ENCODE measurements around the gene CDH22. TPM values are rescaled to one million over a fixed set of nuclear protein-coding genes. Genes with fewer than 3 reads are reported as not detected.
A peak's percentile ranks its signal among the peaks of the same experiment; 100 is the strongest.

The CDH22 gene
- not detected for total RNA-seq

GRCh38 chr20:46308258-46309157 is at the start of gene CDH22:
TSS of gene CDH22 (minus strand) at chr20:46308498. CDS start at chr20:46251294, 57,204 bp downstream.
- DNase-seq (ENCODE audit: low spot score in 2 of 2), result no peak
- H3K9me3 ChIP-seq, result no peaks in the 10 kb centered on the region
- H3K4me3 ChIP-seq, result peak within 1 kb of the TSS; percentile 52 to 66
- H3K36me3 ChIP-seq, result no peaks in the 10 kb centered on the region
- no peak within 1 kb of the TSS for H3K27ac ChIP-seq
- intact Hi-C loops (cut with DNase I), result no loop called here
- peak in 2 of 3 experiments; percentile 6 to 20 for TF ChIP-seq CTCF (IDR thresholded peaks at IDR 0.05)
- H3K27me3 ChIP-seq, result peaks cover 19% of the 10 kb centered on the region
- peaks cover 6% of the 10 kb centered on the region in 2 donors for H3K4me1 ChIP-seq

- no peaks in the 10 kb centered on the region for H3K9me3 ChIP-seq
- intact Hi-C loops (cut with DNase I), result no loop called here
- H3K36me3 ChIP-seq, result peaks cover 0 to 4% of the 10 kb centered on the region in 2 donors
- no peak for TF ChIP-seq CTCF (IDR thresholded peaks at IDR 0.05)
- peak overlapping the region; percentile 59 to 73 for H3K27ac ChIP-seq
- H3K27me3 ChIP-seq, result no peaks in the 10 kb centered on the region
- no peak overlapping the region for H3K4me3 ChIP-seq
- DNase-seq (ENCODE audit: low spot score in 2 of 2), result peak in 1 of 2 donors; percentile 72
- H3K4me1 ChIP-seq, result peaks cover 0 to 10% of the 10 kb centered on the region in 2 donors
Observed at GRCh38 chr20:46357030-46357514, 48.8 kb upstream of the CDH22 start.

- intact Hi-C loops (cut with DNase I), result no loop called here
- Histone ChIP-seq H3K27ac (peak overlapping the region; percentile 59 to 73), H3K36me3 (peaks cover 5 to 8% of the 10 kb centered on the region in 2 donors), H3K27me3 (no peaks in the 10 kb centered on the region), H3K4me3 (no peak overlapping the region), H3K4me1 (peaks cover 0 to 10% of the 10 kb centered on the region in 2 donors), H3K9me3 (no peaks in the 10 kb centered on the region)
- no peak for DNase-seq (ENCODE audit: low spot score in 2 of 2)
- no peak for TF ChIP-seq CTCF (IDR thresholded peaks at IDR 0.05)
Observed at GRCh38 chr20:46356195-46357029, 48.1 kb upstream of the CDH22 start.

GRCh38 chr20:46355778-46356177 is 47.5 kb upstream of the CDH22 start:
- Histone ChIP-seq H3K27ac (no peak overlapping the region), H3K36me3 (peaks cover 11 to 15% of the 10 kb centered on the region in 2 donors), H3K4me1 (peaks cover 0 to 10% of the 10 kb centered on the region in 2 donors)

More at GRCh38 chr20:46355778-46356177, 47.5 kb upstream of the CDH22 start:
- Histone ChIP-seq H3K9me3 (no peaks in the 10 kb centered on the region), H3K27me3 (no peaks in the 10 kb centered on the region), H3K4me3 (no peak overlapping the region)
- intact Hi-C loops (cut with DNase I), result no loop called here
- no peak for DNase-seq (ENCODE audit: low spot score in 2 of 2)
- no peak for TF ChIP-seq CTCF (IDR thresholded peaks at IDR 0.05)

Data from ascending aorta (tissue), 2 donors.